Activated CD8-positive, alpha-beta memory T cell treated with anti-CD3 and anti-CD28 coated beads, Interleukin-2, amount 50 U/mL, for 24 hours (primary cell): ENCODE results near the gene PRAC2.

Experiments
- DNase-seq: peaks from one replicate; pipeline ENCODE4 v3.0.0-alpha.2; 2020; ENCODE audit errors: extremely low read depth

Gene PRAC2

DNA sequence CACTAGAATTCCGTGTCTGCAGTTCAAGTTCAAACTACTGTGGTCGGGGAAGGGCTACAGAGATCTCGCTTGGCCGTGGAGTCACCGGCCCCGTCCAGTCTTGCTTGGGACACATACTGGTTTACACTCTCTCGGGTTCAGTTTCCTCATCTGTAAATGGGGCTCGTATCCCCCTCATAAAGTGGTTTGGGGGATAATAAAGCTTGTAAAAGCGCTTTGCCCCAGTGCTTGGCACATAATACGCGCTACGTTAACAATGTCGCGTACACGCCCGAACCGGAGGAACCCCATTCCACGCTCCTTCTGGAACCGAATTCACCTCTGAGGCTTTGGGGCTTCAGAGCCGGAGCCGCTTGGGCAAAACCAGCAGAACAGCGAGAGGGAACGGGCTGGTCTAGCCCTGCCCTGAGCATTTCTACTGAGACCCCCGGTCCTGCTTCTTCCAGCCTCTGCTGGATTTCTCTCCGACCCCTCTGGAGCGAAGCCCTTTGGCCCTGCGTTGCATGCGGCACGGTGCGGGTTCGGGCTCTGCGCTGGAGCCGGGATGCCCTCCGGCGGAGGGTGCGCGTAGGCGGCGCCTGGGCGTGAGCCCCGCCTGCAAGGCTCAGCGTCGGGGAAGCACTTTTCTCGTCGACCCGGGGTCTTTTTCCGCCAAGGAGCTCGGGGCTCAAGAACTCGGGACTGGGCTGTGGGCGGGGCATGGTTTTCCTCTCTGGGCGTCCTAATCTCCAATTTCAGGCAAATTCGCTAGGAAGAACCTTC is 31.7 kb downstream of the PRAC2 start:
- DNase-seq = no peak

DNA sequence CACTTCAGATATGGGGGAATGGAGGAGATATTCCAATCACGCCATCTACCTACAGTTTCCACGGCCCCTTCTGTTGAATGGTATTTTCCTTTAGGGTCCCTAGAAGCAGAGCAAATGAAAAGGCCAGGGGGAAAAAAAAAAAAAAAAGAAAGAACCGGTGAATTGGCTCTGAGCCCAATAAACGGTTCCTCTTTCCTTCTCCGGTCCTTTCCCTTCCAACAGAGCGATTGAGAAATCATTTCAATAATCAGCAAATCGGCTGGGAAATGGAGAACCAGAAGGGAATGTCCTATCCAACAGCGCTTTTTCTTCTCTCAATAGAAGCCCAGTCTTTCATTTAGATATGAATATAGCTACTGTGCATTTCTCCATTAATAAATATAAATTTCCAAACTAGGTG is 32.4 kb downstream of the PRAC2 start:
- DNase-seq = no peak

DNA sequence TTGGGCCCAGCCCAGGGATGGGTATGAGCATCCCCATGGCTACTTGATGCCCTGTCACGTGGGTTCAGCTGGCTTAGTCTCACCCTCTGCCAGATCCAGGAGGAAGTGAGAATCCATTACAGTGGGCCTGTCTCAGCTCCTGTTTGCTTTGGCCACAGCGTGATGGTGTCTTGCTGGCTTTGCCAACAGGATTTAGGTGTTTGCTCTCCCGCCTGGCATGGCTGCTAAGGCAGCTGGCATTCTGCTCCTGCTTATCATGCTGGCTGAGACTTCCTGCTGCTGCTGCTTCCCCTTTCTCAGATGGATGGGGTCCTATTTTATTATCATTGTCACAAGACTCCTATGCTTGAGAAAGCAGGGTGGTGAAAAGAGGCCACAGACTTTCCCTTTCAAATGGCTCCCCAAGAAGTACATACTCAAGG is 33.9 kb downstream of the PRAC2 start:
- DNase-seq = no peak

DNA sequence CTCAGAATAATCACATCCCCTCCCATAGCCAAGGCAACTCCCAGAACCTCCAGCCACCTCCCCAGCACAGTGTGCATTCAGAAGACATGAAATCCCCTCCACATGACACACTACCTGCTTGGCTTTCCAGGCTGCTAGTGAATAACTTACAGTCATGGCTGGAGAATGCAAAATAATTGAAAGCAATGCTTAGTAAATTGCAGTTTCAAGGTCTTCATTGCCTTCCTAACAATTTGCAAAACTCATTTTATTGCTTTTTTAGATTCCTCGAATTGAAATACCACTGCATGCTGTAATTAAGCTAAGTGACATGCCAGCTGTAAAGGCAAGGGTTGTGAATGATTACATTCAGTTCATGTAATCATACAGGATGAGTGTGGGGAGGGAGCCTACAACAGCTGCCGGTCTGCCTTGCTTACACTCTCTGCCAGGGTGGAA is 34.6 kb downstream of the PRAC2 start:
- DNase-seq = no peak

DNA sequence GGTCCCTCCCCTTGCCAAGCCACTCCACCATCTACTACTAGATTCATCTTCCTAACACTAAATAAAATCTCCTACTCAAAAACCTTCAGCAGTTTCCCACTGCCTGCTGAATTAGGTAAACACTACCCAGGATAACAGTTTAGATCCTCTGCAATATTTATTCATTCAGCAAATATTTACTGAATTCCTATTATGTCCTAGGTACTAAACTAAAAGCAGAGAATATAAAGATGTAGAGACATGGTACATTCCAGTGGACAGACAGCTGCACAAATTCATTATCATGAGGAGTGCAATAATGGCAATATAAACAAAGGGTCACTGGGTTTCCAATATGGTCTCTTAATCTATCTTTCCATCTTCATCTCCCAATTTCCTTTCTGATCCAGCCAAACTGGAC is 36.3 kb downstream of the PRAC2 start:
- DNase-seq = no peak

- DNase-seq = no peak
These were observed 37.4 kb downstream of the PRAC2 start for GRCh38 chr17:48760411-48760810.

DNA sequence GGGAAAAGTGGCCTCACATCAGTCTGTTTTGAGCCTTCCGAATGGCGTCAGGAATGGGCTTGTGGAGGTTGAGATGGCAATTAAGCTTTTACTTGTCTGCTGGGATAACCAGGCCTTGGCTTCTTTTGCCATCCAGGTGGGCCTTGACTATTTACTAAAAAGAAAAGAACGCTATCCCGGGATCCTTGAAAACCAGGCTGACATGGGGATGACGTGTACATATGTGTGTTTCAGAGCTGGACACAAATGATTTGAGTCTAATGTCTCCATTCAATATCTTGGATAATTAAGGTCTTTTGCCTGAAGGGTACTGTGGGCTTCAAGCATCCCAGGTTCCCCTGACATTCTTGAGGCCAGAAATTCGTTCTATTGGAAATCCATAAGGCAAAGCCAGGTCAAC is 38.1 kb downstream of the PRAC2 start:
- DNase-seq = no peak

GRCh38 chr17:48767263-48767774 is 44.3 kb downstream of the PRAC2 start:
- no peak for DNase-seq

DNA sequence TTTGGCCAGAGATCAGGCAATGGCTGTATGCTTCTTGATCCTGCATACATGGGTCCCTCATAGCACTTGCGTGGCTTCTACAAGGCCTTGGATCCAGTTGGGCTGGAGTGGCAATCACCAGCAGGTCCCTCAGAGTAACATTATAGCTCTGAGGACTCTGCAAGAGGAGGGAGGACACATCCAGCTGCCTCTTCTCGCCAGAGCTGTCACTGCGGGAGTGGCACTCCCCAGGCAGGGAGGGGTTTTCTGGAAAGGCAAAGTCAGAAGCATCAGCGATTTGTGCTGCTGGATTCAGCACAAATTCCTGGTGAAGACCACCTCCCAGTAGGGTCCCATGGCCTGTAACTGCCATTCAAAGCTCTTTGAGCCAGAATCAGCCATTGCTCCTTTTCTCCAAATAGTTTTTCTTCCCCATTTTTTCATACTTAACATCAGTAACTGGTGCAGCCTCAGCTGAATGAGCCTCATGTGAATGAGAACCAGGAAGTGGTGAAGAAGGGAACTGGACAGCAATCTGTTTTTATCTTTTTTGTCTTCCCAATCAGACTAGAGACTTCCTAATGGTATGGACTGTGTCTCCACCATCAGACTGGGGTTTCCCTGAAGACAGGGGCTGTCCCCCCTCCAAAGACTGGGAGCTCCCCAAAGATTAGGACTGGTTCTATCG is 46.2 kb downstream of the PRAC2 start:
- DNase-seq = no peak

- DNase-seq = no peak
These were observed 48.0 kb downstream of the PRAC2 start for GRCh38 chr17:48770954-48771353.

DNA sequence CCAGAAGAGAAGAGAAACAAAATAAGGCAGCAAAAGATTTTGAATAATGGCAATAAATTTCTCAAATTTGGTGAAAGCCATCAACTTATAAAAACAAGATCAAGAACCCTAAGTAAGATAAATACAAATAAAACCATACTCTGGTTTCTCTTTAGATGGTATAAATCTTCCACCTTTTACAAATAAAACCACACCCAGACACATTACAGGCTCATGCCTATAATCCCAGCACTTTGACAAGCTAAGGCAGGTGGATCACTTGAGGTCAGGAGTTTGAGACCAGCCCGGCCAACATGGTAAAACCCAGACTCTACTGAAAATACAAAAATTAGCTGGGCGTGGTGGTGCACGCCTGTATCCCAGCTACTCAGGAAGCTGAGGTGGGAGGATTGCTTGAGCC is 50.3 kb downstream of the PRAC2 start:
- DNase-seq = no peak
